AG04449 (cell line): Measurements from ENCODE around the gene TWIST2.

Experiments used
- CTCF ChIA-PET: fragments of 350-600 bp; formaldehyde crosslinking; extraction: SDS; loops from one replicate; lab custom pipeline; 2021; ENCODE audit warnings: antibody characterized with exemption; lab: Yijun Ruan, JAX
- POLR2A ChIA-PET: fragments of 400-600, 350-600 bp; formaldehyde crosslinking; extraction: SDS; loops from one replicate; lab custom pipeline; 2020; ENCODE audit warnings: antibody characterized with exemption, inconsistent platforms; lab: Yijun Ruan, JAX
- DNase-seq: peaks from one replicate; pipeline ENCODE4 v3.0.0-alpha.2; 2010; ENCODE audit warnings: low read depth, low spot score
- H3K4me3 ChIP-seq: 2 replicates; pipeline ENCODE4 v1.5.1; 2011; ENCODE audit warnings: low read depth, mild to moderate bottlenecking, control low read depth, low read length
- CTCF ChIP-seq: IDR thresholded peaks from one replicate; pipeline ENCODE4 v1.5.1; 2011; ENCODE audit warnings: mild to moderate bottlenecking, moderate library complexity, low read length, control low read depth, inconsistent platforms; ENCODE audit not compliant: insufficient read depth; ENCODE audit errors: missing control alignments

The TWIST2 gene

GRCh38 chr2:238810321-238810720, 37.6 kb upstream of the TWIST2 start:
- no peak overlapping the region for H3K4me3 ChIP-seq
- TF ChIP-seq CTCF: no peak
- ChIA-PET POLR2A (no interaction called here), CTCF (interaction anchor here (1.7 kb wide), 1 partner anchor 27 kb away, joined by 4 read pairs; no protein-coding TSS in a partner anchor)
- no peak for DNase-seq

- ChIA-PET CTCF (interaction anchor here (1.7 kb wide), 1 partner anchor 28 kb away, joined by 4 read pairs; no protein-coding TSS in a partner anchor), POLR2A (no interaction called here)
- no peak for TF ChIP-seq CTCF
- H3K4me3 ChIP-seq: no peak overlapping the region; the same call in 1 of the 2 replicates
- DNase-seq: no peak
Observed at GRCh38 chr2:238811293-238811692, 36.6 kb upstream of the TWIST2 start.

GRCh38 chr2:238811759-238812158, 36.1 kb upstream of the TWIST2 start:
- no peak for DNase-seq
- CTCF ChIA-PET: interaction anchor here (1.7 kb wide), 1 partner anchor 28 kb away, joined by 4 read pairs; no protein-coding TSS in a partner anchor
- H3K4me3 ChIP-seq: no peak overlapping the region; the same call in 1 of the 2 replicates
- no peak for TF ChIP-seq CTCF
- POLR2A ChIA-PET: no interaction called here

GRCh38 chr2:238813109-238813508, 34.8 kb upstream of the TWIST2 start:
- DNase-seq: no peak
- ChIA-PET POLR2A (no interaction called here), CTCF (interaction anchor here (2.5 kb wide), 1 partner anchor 27 kb away, joined by 6 read pairs; no protein-coding TSS in a partner anchor)
- no peak overlapping the region for H3K4me3 ChIP-seq
- TF ChIP-seq CTCF: no peak

GRCh38 chr2:238814815-238815214, 33.1 kb upstream of the TWIST2 start:
- no peak for TF ChIP-seq CTCF
- H3K4me3 ChIP-seq: no peak overlapping the region
- CTCF ChIA-PET: interaction anchor here (2.5 kb wide), 1 partner anchor 29 kb away, joined by 6 read pairs; no protein-coding TSS in a partner anchor
- POLR2A ChIA-PET: no interaction called here
- no peak for DNase-seq

GRCh38 chr2:238816291-238816690, 31.6 kb upstream of the TWIST2 start:
- no peak overlapping the region for H3K4me3 ChIP-seq
- CTCF ChIA-PET: interaction anchor here (0.8 kb wide), 1 partner anchor 25 kb away, joined by 4 read pairs; no protein-coding TSS in a partner anchor
- DNase-seq: no peak
- POLR2A ChIA-PET: no interaction called here
- no peak for TF ChIP-seq CTCF
